ENCODE data around the gene KRTAP4-16. TPM values are rescaled to one million over a fixed set of nuclear protein-coding genes. Genes with fewer than 3 reads are reported as not detected.
"Not testable (repeated sequence)": the region's sequence is repeated elsewhere in the genome, so short reads cannot be mapped to it uniquely, and the experiment has no call there.

KRTAP4-16 gene
- total and polyA plus RNA-seq, 2 of the 8 experiments (the other 6 are each of a cell fraction or from before 2014, with no cell fraction given): not detected

DNA sequence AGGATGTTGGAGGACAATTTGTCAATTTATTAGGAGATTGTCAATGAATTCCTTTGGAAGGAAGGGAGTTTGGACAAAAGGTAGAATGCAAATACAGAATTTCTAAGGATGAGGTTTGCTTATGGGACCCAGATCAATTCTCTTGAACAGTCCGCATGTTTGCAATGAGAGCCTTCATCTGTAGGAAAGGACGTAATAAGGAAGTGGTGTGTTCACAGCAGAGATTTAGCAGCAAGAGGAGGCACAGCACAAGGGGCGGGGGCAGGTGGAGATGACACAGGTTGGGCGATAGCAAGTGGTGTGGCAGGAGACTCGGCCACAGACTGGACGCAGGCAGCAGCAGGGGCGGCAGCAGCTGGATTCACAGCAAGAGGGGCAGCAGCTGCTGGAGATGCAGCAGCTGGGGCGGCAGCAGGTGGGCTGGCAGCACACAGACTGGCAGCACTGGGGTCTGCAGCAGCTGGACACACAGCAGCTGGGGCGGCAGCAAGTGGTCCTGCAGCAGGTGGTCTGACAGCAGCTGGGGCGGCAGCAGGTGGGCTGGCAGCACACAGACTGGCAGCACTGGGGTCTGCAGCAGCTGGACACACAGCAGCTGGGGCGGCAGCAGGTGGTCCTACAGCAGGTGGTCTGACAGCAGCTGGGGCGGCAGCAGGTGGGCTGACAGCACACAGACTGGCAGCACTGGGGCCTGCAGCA, 21.4 kb upstream of the KRTAP4-16 start:
- not testable (repeated sequence) for H4K91ac ChIP-seq (replicated peaks; ENCODE audit: insufficient read length, low read length); H4K20me1 ChIP-seq (replicated peaks in 1 of 2; ENCODE audit: control insufficient read depth in 1 of 2, insufficient read depth in 2 of 2, low read length in 2 of 2)

More for the DNA sequence above, 21.4 kb upstream of the KRTAP4-16 start:
- H3K56ac ChIP-seq (replicated peaks; ENCODE audit: insufficient read length, low read depth, low read length); H3K36me3 ChIP-seq (ENCODE audit: control insufficient read depth in 2 of 4, insufficient read depth in 4 of 4, low read length in 3 of 4); H2BK5ac ChIP-seq (ENCODE audit: low read depth, low read length); H3K79me2 ChIP-seq (ENCODE audit: control insufficient read depth in 1 of 2, insufficient read depth in 2 of 2, low read length in 2 of 2); H2AK5ac ChIP-seq (ENCODE audit: low read depth, low read length); H3K23ac ChIP-seq (ENCODE audit: insufficient read length); H3K4ac ChIP-seq (replicated peaks; ENCODE audit: insufficient read length, low read depth, low read length); H2BK120ac ChIP-seq (replicated peaks; ENCODE audit: low read depth, low read length); FAIRE-seq; H3K27ac ChIP-seq (ENCODE audit: low read depth, low read length); CTCF ChIA-PET (ENCODE audit: partially characterized antibody); H3K14ac ChIP-seq (ENCODE audit: insufficient read length); H3K18ac ChIP-seq (ENCODE audit: extremely low read depth, low read length); H3K27me3 ChIP-seq (replicated peaks in 1 of 4; ENCODE audit: control insufficient read depth in 3 of 4, extremely low read depth in 1 of 4, insufficient read depth in 3 of 4, low read length in 3 of 4); H2BK20ac ChIP-seq (ENCODE audit: low read length); H3K4me1 ChIP-seq (replicated peaks in 1 of 4; ENCODE audit: control insufficient read depth in 3 of 4, insufficient read depth in 4 of 4, low read length in 3 of 4); H4K5ac ChIP-seq (ENCODE audit: insufficient read length, low read depth, low read length); H2AFZ ChIP-seq (ENCODE audit: low read length); H3K9me3 ChIP-seq (ENCODE audit: insufficient read depth in 2 of 2, low read depth in 1 of 2, low read length in 1 of 2); H3K9ac ChIP-seq (replicated peaks in 1 of 4; ENCODE audit: extremely low read depth in 1 of 4, low read depth in 3 of 4, low read length in 3 of 4); POLR2A ChIA-PET (ENCODE audit: partially characterized antibody); H3K23me2 ChIP-seq (ENCODE audit: low read depth, low read length); H2BK15ac ChIP-seq (ENCODE audit: low read length); H2BK12ac ChIP-seq (ENCODE audit: low read depth, low read length); DNase-seq (ENCODE audit: low read depth in 1 of 2, low spot score in 2 of 2); H3K79me1 ChIP-seq (ENCODE audit: low read depth, low read length); H4K8ac ChIP-seq (ENCODE audit: extremely low read depth, insufficient read depth, low read length); H3K4me3 ChIP-seq (ENCODE audit: extremely low read depth in 1 of 4, insufficient read depth in 2 of 4, low read depth in 3 of 4, low read length in 4 of 4); H3K4me2 ChIP-seq (ENCODE audit: insufficient read depth in 1 of 2, low read depth in 2 of 2, low read length in 2 of 2): not testable (repeated sequence)
- WGBS, 2 experiments (ENCODE audit: extremely low coverage in 1 of 2, insufficient coverage in 1 of 2, insufficient read length in 1 of 2, insufficient replicate concordance in 2 of 2, low coverage in 1 of 2, low lambda C conversion rate in 2 of 2, missing lambda C conversion rate in 1 of 2): 89% methylated on average over 12 of the region's 12 CpGs; no CpG with 5 or more reads in 1 of the 2 experiments
